Uterus (tissue), 4 donors: ENCODE data around the gene COL6A1. TPM values are rescaled to one million over a fixed set of nuclear protein-coding genes. Genes with fewer than 3 reads are reported as not detected.

Experiments
- DNase-seq, 2 donors: peaks; one replicate each; pipeline ENCODE4 v3.0.0-alpha.2; 2019 to 2020
- H3K27ac ChIP-seq, 2 donors: fragments of 200-600 bp; sonication (generic); 1 replicate in 1 of 2; 2 replicates in 1 of 2; pipeline ENCODE4 v1.5.1; 2016 to 2018
- H3K27me3 ChIP-seq, 2 donors: fragments of 200-600 bp; sonication (generic); one replicate each; pipeline ENCODE4 v1.5.1; 2018 to 2019; ENCODE audit warnings: control low read depth in 1 of 2
- H3K36me3 ChIP-seq, 2 donors: fragments of 200-600 bp; sonication (generic); one replicate each; pipeline ENCODE4 v1.5.1; 2019; ENCODE audit warnings: control low read depth in 1 of 2
- H3K4me1 ChIP-seq, 2 donors: fragments of 200-600 bp; sonication (generic); one replicate each; pipeline ENCODE4 v1.5.1; 2018 to 2019; ENCODE audit warnings: control low read depth in 1 of 2
- H3K4me3 ChIP-seq, 2 donors: fragments of 200-600 bp; sonication (generic); 1 replicate in 1 of 2; 2 replicates in 1 of 2; pipeline ENCODE4 v1.5.1; 2018 to 2019; ENCODE audit warnings: mild to moderate bottlenecking in 1 of 2
- H3K9me3 ChIP-seq, 2 donors: fragments of 200-600 bp; sonication (generic); one replicate each; pipeline ENCODE4 v1.5.1; 2019; ENCODE audit warnings: control low read depth in 1 of 2
- CTCF ChIP-seq, 4 experiments: fragments of 200-600 bp in 2 of 4; fragments of 450-650 bp in 2 of 4; sonication (generic) in 2 of 4; IDR thresholded peaks; one replicate each; pipeline ENCODE4 v1.5.1; 2016 to 2019; ENCODE audit warnings: antibody characterized with exemption in 4 of 4, mild to moderate bottlenecking in 2 of 4, moderate library complexity in 1 of 4
- POLR2A ChIP-seq, 2 donors: fragments of 450-650 bp; IDR thresholded peaks; one replicate each; pipeline ENCODE4 v1.6.1; 2016; ENCODE audit warnings: antibody characterized with exemption in 2 of 2, mild to moderate bottlenecking in 1 of 2, moderate library complexity in 1 of 2
- intact Hi-C: fragments of 100-400 bp; cut with DNase I; formaldehyde crosslinking; loops from one replicate; pipeline ENCODE4 v1.15.1; 2023; ENCODE audit warnings: low total_unique reads
- total RNA-seq, 4 donors: library from RNA; depleted of rRNA in 3 of 4; stranded (reverse); fragments of >200 nt in 3 of 4; gene quantifications; one replicate each; pipeline versions ENCODE4 v1.1.0 to v1.2.4, GENCODE V29; 2014 to 2023
- donor health status: DM: yes; HTN: yes; CAD: no.

COL6A1 gene
- total RNA-seq, 4 donors from 2014 or later: 621 to 1,160 (median 804) TPM

- Histone ChIP-seq H3K9me3 (no peaks in the 10 kb centered on the region), H3K4me1 (no peaks in the 10 kb centered on the region), H3K4me3 (no peak overlapping the region), H3K27ac (peak overlapping the region in 1 of 2 donors; percentile 50), H3K36me3 (no peaks in the 10 kb centered on the region), H3K27me3 (no peaks in the 10 kb centered on the region)
- DNase-seq: peak in 1 of 2 donors; percentile 26
- TF ChIP-seq POLR2A (IDR thresholded peaks at IDR 0.05) (no peak), CTCF (IDR thresholded peaks at IDR 0.05) (no peak)
- intact Hi-C loops: no loop called here
Measured at GRCh38 chr21:45963232-45963570, 18.4 kb upstream of the COL6A1 start.

GRCh38 chr21:45964649-45965048, 16.9 kb upstream of the COL6A1 start:
- Histone ChIP-seq H3K4me1 (no peaks in the 10 kb centered on the region), H3K27me3 (no peaks in the 10 kb centered on the region), H3K9me3 (no peaks in the 10 kb centered on the region), H3K27ac (no peak overlapping the region), H3K36me3 (no peaks in the 10 kb centered on the region), H3K4me3 (no peak overlapping the region)
- intact Hi-C loops: no loop called here
- TF ChIP-seq POLR2A (IDR thresholded peaks at IDR 0.05) (no peak), CTCF (IDR thresholded peaks at IDR 0.05) (no peak)
- DNase-seq: no peak

GRCh38 chr21:45965084-45965809, 16.3 kb upstream of the COL6A1 start:
- no peak for DNase-seq
- intact Hi-C loops: no loop called here
- Histone ChIP-seq H3K4me1 (no peaks in the 10 kb centered on the region), H3K9me3 (no peaks in the 10 kb centered on the region), H3K27me3 (no peaks in the 10 kb centered on the region), H3K4me3 (no peak overlapping the region), H3K36me3 (no peaks in the 10 kb centered on the region), H3K27ac (no peak overlapping the region)
- TF ChIP-seq CTCF (IDR thresholded peaks at IDR 0.05): no peak
- no peak for TF ChIP-seq POLR2A (IDR thresholded peaks at IDR 0.05)

- Histone ChIP-seq H3K4me1 (peaks cover 9 to 16% of the 10 kb centered on the region in 2 donors), H3K9me3 (no peaks in the 10 kb centered on the region), H3K4me3 (no peak overlapping the region), H3K27ac (no peak overlapping the region), H3K36me3 (no peaks in the 10 kb centered on the region), H3K27me3 (no peaks in the 10 kb centered on the region)
- peak in 1 of 2 donors; percentile 14 for DNase-seq
- intact Hi-C loops: no loop called here
- TF ChIP-seq CTCF (IDR thresholded peaks at IDR 0.05): no peak
- TF ChIP-seq POLR2A (IDR thresholded peaks at IDR 0.05): no peak
Measured at GRCh38 chr21:45966791-45967394, 14.7 kb upstream of the COL6A1 start.

GRCh38 chr21:45969921-45970673, 11.5 kb upstream of the COL6A1 start:
- TF ChIP-seq CTCF (IDR thresholded peaks at IDR 0.05): no peak
- no peak for TF ChIP-seq POLR2A (IDR thresholded peaks at IDR 0.05)
- H3K4me1 ChIP-seq: peaks cover 14 to 26% of the 10 kb centered on the region in 2 donors
- peak overlapping the region; percentile 96 to 98 for H3K27ac ChIP-seq
- no peaks in the 10 kb centered on the region for H3K36me3 ChIP-seq
- H3K9me3 ChIP-seq: no peaks in the 10 kb centered on the region
- DNase-seq: peak in 1 of 2 donors; percentile 16
- no peak overlapping the region for H3K4me3 ChIP-seq
- H3K27me3 ChIP-seq: no peaks in the 10 kb centered on the region
- intact Hi-C loops: loop anchor here (2.0 to 10.0 kb wide), 2 partner anchors 129 to 255 kb away; partner anchors contain the start of genes COL6A2 and LSS
